Measurements from ENCODE around the gene ATG9A. TPM values are rescaled to one million over a fixed set of nuclear protein-coding genes. Genes with fewer than 3 reads are reported as not detected.

Gene ATG9A
- total RNA-seq, 1 experiment from 2014 or later: 52.1 TPM

DNA sequence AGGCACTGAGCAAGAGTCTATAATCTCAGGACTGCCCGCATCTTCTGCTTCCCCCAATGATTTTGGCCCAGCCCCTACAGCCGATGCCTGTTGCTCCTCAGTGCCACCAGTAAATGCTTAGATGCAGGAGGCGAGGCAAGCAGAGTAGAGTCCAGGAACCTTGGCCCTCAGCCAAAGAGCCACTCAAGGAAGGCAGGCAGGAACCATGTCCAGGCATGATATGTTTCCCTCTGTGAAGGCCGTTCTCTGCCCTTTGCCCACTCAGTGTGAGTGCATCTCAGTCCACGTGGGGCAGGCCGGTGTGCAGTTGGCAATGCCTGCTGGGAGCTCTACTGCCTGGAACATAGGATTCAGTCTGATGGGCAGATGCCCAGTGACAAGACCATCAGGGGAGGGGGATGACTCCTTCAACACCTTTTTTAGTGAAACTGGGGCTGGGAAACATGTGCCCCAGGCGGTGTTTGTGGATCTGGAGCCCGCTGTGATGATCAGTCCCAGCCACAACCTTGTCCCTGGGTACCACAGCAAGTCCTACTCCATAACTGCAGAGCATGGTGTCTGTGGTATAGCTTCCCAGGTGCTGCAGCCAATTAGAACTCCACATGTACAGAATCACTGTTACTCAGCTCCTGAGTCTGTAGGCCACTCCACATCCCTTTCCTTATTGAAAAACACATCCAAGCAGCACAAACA is 40.1 kb upstream of the ATG9A start:
- BruUV-seq (replicated peaks): no TSS peak
- Mint-ChIP-seq H3K27me3 (ENCODE audit: insufficient read depth, unreplicated experiment) (no peaks in the 10 kb centered on the region), H3K27ac (ENCODE audit: low read depth, unreplicated experiment) (peak overlapping the region; percentile 58), H3K9me3 (ENCODE audit: unreplicated experiment) (no peaks in the 10 kb centered on the region), H3K36me3 (ENCODE audit: insufficient read depth, unreplicated experiment) (no peaks in the 10 kb centered on the region), H3K4me3 (ENCODE audit: unreplicated experiment) (no peak overlapping the region), H3K4me1 (ENCODE audit: insufficient read depth, unreplicated experiment) (peaks cover 20% of the 10 kb centered on the region)
- POLR2A ChIA-PET: interaction anchor here (0.6 to 3.1 kb wide), 6 partner anchors 9 to 51 kb away, joined by 3 to 27 read pairs (median 6); partner anchors contain the start of genes ABCB6, DNAJB2, GLB1L and STK16
- intact Hi-C loops (cut with micrococcal nuclease): no loop called here
- CTCF ChIA-PET: interaction anchor here (0.6 to 18.2 kb wide), 5 partner anchors 8 to 414 kb away, joined by 3 to 445 read pairs (median 4); no protein-coding TSS in a partner anchor
- TF ChIP-seq, protein P1, sequence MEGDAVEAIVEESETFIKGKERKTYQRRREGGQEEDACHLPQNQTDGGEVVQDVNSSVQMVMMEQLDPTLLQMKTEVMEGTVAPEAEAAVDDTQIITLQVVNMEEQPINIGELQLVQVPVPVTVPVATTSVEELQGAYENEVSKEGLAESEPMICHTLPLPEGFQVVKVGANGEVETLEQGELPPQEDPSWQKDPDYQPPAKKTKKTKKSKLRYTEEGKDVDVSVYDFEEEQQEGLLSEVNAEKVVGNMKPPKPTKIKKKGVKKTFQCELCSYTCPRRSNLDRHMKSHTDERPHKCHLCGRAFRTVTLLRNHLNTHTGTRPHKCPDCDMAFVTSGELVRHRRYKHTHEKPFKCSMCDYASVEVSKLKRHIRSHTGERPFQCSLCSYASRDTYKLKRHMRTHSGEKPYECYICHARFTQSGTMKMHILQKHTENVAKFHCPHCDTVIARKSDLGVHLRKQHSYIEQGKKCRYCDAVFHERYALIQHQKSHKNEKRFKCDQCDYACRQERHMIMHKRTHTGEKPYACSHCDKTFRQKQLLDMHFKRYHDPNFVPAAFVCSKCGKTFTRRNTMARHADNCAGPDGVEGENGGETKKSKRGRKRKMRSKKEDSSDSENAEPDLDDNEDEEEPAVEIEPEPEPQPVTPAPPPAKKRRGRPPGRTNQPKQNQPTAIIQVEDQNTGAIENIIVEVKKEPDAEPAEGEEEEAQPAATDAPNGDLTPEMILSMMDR (IDR thresholded peaks at IDR 0.05; ENCODE audit: unreplicated experiment): no peak
- DNase-seq (ENCODE audit: unreplicated experiment): peak; percentile 63

DNA sequence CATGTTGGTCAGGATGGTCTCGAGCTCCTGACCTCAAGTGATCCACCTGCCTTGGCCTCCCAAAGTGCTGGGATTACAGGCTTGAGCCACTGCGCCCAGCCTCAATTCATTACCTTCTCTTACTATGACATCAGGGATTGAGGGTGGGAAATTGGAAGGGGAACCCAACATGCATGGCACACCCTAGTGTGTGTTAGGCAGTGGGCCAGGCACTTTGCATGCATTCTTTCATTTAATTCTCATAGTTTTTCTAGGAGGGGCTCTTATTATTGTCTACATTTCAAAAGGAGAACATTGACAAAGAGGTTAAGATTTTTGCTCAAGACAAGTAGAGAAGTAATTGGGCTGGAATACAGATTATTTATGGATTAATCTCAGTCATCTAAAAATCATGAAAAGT is 38.9 kb upstream of the ATG9A start:
- no peak for DNase-seq (ENCODE audit: unreplicated experiment)
- Mint-ChIP-seq H3K4me1 (ENCODE audit: insufficient read depth, unreplicated experiment) (peaks cover 8% of the 10 kb centered on the region), H3K9me3 (ENCODE audit: unreplicated experiment) (no peaks in the 10 kb centered on the region), H3K36me3 (ENCODE audit: insufficient read depth, unreplicated experiment) (no peaks in the 10 kb centered on the region), H3K4me3 (ENCODE audit: unreplicated experiment) (no peak overlapping the region), H3K27ac (ENCODE audit: low read depth, unreplicated experiment) (no peak overlapping the region), H3K27me3 (ENCODE audit: insufficient read depth, unreplicated experiment) (no peaks in the 10 kb centered on the region)
- BruUV-seq (replicated peaks): no TSS peak
- intact Hi-C loops (cut with micrococcal nuclease): no loop called here
- POLR2A ChIA-PET: interaction anchor here (2.9 to 3.1 kb wide), 2 partner anchors 15 to 23 kb away, joined by 12 to 27 read pairs; partner anchors contain the start of genes GLB1L, STK16, TUBA4A and TUBA4B
- CTCF ChIA-PET: interaction anchor here (1.1 kb wide), 1 partner anchor 8 kb away, joined by 3 read pairs; no protein-coding TSS in a partner anchor
- TF ChIP-seq, protein P1 (IDR thresholded peaks at IDR 0.05; ENCODE audit: unreplicated experiment): no peak

DNA sequence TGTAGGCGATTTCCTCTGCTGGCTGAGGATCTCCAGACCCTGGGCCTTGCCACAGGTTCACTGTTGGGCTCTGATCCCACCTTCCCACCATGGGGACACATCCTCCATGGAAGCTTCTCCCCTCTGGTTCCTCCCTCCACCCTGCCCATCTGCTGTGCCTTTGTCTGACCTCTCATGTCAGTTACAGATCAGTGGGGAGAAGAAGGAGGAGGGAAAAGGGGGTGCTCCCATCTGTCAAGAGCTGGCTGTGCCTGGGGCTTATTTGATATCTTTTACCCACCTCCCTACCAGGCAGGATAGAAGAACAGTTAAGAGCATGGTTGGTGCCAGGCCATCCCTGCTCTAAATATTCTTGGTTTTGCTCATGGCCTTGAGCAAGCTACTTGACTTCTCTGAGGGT is 37.5 kb upstream of the ATG9A start:
- intact Hi-C loops (cut with micrococcal nuclease): no loop called here
- H3K4me3 Mint-ChIP-seq (ENCODE audit: unreplicated experiment): no peak overlapping the region
- CTCF ChIA-PET: interaction anchor here (3.7 kb wide), 1 partner anchor 10 kb away, joined by 24 read pairs; no protein-coding TSS in a partner anchor
- no peaks in the 10 kb centered on the region for H3K27me3 Mint-ChIP-seq (ENCODE audit: insufficient read depth, unreplicated experiment)
- H3K9me3 Mint-ChIP-seq (ENCODE audit: unreplicated experiment): no peaks in the 10 kb centered on the region
- no peaks in the 10 kb centered on the region for H3K36me3 Mint-ChIP-seq (ENCODE audit: insufficient read depth, unreplicated experiment)
- POLR2A ChIA-PET: interaction anchor here (0.5 to 1.2 kb wide), 3 partner anchors 13 to 259 kb away, joined by 3 to 9 read pairs (median 3); partner anchors contain the start of genes ANKZF1, ATG9A and TUBA4A
- TF ChIP-seq, protein P1 (IDR thresholded peaks at IDR 0.05; ENCODE audit: unreplicated experiment): no peak
- no peak for DNase-seq (ENCODE audit: unreplicated experiment)
- no TSS peak for BruUV-seq (replicated peaks)
- H3K4me1 Mint-ChIP-seq (ENCODE audit: insufficient read depth, unreplicated experiment): peaks cover 7% of the 10 kb centered on the region
- H3K27ac Mint-ChIP-seq (ENCODE audit: low read depth, unreplicated experiment): no peak overlapping the region

DNA sequence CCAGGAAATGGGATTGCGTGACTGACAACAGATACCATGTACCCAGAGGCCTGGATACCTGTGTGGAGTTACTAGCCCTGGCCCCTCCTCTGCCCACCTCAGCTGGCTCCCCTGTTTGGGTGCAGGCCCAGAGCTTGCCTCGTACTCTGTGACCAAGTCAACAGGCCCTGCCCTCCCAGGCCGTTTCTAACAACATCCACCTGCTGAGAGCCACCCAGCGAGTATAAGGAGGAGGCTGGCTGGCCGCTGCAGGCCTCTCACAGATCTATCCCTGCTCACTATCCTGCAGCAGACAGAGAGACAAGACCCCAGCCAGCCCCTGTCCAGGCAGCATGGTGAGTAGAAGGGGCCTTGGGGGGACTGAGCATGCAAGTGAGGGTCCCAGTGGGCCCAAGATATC is 36.8 kb upstream of the ATG9A start:
- BruUV-seq (replicated peaks): no TSS peak
- ChIA-PET CTCF (interaction anchor here (0.6 to 3.7 kb wide), 4 partner anchors 11 to 390 kb away, joined by 3 to 24 read pairs (median 6); no protein-coding TSS in a partner anchor), POLR2A (interaction anchor here (0.5 to 0.7 kb wide), 4 partner anchors 12 to 258 kb away, joined by 3 to 5 read pairs (median 3); partner anchors contain the start of genes ANKZF1, ATG9A, GLB1L and STK16)
- H3K4me1 Mint-ChIP-seq (ENCODE audit: insufficient read depth, unreplicated experiment): peaks cover 7% of the 10 kb centered on the region
- H3K27me3 Mint-ChIP-seq (ENCODE audit: insufficient read depth, unreplicated experiment): no peaks in the 10 kb centered on the region
- H3K4me3 Mint-ChIP-seq (ENCODE audit: unreplicated experiment): no peak overlapping the region
- intact Hi-C loops (cut with micrococcal nuclease): no loop called here
- no peaks in the 10 kb centered on the region for H3K9me3 Mint-ChIP-seq (ENCODE audit: unreplicated experiment)
- TF ChIP-seq, protein P1 (IDR thresholded peaks at IDR 0.05; ENCODE audit: unreplicated experiment): no peak
- no peaks in the 10 kb centered on the region for H3K36me3 Mint-ChIP-seq (ENCODE audit: insufficient read depth, unreplicated experiment)
- H3K27ac Mint-ChIP-seq (ENCODE audit: low read depth, unreplicated experiment): no peak overlapping the region
- DNase-seq (ENCODE audit: unreplicated experiment): no peak

Data from MCF 10A (cell line).